AG09309 (cell line): ENCODE results near the gene CNTN4.

Experiments
- DNase-seq: peaks from one replicate; pipeline ENCODE4 v3.0.0-alpha.2; 2010; ENCODE audit warnings: low read depth
- H3K4me3 ChIP-seq: 2 replicates; pipeline ENCODE4 v1.5.1; 2011; ENCODE audit warnings: mild to moderate bottlenecking, low read depth, low read length, moderate library complexity; ENCODE audit not compliant: control insufficient read depth
- TF ChIP-seq, protein P1 (sequence below): IDR thresholded peaks from 2 replicates; pipeline ENCODE4 v1.5.1; 2011; ENCODE audit warnings: mild to moderate bottlenecking, low read depth, low read length, inconsistent platforms; ENCODE audit not compliant: insufficient read depth, control insufficient read depth; ENCODE audit errors: missing control alignments

CNTN4 gene

DNA sequence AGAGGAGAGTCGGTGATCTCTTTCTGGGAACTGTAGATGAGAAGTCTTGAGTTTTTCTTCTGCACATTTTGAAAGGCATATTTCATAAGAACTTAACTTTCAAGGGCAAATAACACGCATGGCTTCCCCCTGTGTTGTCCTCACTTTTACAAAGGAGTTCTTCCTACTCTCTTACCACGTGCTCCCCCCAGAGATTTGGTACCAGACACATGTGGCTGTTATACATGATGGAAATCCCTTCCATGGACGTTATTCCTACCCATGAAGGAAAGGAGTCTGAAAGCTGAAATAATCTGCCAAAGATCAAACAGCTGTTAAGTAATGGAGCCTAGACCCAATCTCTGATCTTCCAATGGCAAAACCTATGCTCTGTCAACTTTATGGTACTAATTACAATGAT, 1007.1 kb downstream of the CNTN4 start:
- H3K4me3 ChIP-seq, result no peak overlapping the region
- TF ChIP-seq, protein P1, sequence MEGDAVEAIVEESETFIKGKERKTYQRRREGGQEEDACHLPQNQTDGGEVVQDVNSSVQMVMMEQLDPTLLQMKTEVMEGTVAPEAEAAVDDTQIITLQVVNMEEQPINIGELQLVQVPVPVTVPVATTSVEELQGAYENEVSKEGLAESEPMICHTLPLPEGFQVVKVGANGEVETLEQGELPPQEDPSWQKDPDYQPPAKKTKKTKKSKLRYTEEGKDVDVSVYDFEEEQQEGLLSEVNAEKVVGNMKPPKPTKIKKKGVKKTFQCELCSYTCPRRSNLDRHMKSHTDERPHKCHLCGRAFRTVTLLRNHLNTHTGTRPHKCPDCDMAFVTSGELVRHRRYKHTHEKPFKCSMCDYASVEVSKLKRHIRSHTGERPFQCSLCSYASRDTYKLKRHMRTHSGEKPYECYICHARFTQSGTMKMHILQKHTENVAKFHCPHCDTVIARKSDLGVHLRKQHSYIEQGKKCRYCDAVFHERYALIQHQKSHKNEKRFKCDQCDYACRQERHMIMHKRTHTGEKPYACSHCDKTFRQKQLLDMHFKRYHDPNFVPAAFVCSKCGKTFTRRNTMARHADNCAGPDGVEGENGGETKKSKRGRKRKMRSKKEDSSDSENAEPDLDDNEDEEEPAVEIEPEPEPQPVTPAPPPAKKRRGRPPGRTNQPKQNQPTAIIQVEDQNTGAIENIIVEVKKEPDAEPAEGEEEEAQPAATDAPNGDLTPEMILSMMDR, result no peak

GRCh38 chr3:3107181-3107580, 1008.5 kb downstream of the CNTN4 start:
- no peak overlapping the region for H3K4me3 ChIP-seq
- DNase-seq, result no peak
- TF ChIP-seq, protein P1, result no peak

More for the DNA sequence above, 1007.1 kb downstream of the CNTN4 start:
- no peak for DNase-seq
